NCI-H1417 (cell line): Measurements from ENCODE around the gene KRTAP4-1.
"Not testable (repeated sequence)": the region's sequence is repeated elsewhere in the genome, so short reads cannot be mapped to it uniquely, and the experiment has no call there.

Experiments
- DNase-seq, 3 experiments: peaks; one replicate each; lab custom pipeline; 2025; lab: John Stamatoyannopoulos, UW

Gene KRTAP4-1

DNA sequence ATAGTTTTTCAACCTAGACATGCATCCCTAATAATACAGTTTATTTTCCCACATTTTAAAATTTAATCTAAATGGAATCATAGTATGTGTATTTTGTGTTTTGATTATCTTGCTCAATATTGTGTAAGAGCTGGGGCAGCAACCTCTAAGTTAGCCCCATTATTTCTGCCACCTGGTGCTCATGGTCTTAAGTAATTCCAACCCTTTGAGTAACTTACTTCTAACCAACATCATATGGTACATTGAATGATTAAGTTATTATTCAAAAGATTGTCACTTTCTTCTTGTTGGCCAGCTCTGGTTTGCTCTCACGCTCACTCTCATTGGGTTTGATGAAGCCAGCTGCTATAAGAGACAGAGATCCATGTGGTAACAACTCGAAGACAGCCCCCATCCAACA lies 12.8 kb downstream of the KRTAP4-1 start:
- DNase-seq, result no peak

DNA sequence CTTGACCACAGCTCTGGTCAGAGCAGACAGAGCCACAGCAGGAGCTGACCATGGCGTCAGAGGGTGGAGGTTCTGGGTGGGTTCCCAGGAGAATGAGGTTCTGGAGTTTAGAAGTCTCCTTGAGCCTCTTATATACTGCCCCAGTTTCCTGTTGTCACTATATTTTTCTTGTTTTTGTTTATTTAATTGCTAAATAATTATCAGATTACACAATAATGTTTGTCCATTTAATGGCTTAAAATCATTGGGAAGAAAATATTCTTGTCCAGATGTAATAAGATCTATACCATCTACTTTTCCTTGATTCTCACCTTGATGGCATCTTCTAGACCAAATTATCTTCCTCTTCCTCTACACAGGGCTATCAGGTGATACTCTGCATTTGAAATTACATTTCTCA lies 16.6 kb downstream of the KRTAP4-1 start, which contains the start of gene KRTAP4-3:
Gene KRTAP4-3 (minus strand): TSS at position 101 of the 400 bp plus-strand sequence. CDS start 49 bp downstream, at position 52.
- DNase-seq, result no peak

DNA sequence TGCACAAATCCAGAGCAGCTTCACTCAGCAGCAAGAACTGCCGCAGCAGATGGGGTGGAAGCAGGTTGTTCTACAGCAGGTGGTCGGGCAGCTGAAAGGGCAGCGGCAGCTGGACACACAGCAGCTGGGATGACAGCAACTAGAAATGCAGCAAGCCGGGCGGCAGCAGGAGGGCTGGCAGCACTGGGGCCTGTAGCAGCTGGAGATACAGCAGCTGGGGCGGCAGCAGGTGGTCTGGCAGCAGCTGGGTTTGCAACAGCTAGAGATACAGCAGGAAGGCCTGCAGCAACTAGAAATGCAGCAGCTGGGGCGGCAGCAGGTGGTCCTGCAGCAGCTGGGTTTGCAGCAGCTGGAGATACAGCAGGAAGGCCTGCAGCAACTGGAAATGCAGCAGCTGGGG lies 17.1 kb downstream of the KRTAP4-1 start:
- no peak for DNase-seq

DNA sequence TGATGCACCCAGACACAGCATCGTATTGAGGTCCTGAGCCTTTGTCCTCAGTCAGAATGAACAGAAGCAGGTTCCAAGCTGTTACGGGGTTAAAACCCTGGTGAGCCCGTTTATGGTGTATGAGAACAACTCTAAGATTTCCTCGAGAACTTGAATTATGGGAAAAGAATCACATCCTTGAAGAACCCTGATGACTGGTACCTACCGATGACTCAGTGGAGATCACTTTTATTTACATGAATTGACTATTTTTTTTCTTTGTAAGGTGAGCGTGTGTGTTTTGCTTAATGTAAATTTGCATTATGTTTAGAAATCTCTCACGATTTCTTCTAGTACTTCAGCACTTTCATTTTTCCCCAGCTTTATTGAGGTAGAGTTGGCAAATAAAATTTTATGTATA lies 20.9 kb downstream of the KRTAP4-1 start:
- DNase-seq, result no peak

DNA sequence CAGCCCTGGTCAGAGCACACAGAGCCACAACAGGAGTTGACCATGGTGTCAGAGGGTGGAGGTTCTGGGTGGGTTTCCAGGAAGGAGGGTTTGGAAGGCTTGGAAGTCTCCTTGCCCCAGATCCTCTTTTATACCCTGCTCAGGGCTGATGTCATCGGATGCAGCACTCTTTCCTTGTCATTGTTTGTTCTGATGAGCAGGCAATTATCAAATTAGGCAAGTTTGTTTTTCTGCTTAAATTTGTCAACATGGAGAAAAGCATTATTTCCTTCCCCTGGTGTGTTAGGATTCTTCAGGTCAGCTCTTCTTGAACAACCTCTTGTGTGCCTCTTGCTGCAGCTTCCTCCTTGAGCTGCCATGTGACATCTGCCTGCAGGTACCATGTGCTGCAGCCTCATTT lies 24.1 kb downstream of the KRTAP4-1 start, which contains the start of gene KRTAP4-4:
Gene KRTAP4-4 (minus strand): TSS at position 101 of the 400 bp plus-strand sequence. CDS start 57 bp downstream, at position 44.
- no peak for DNase-seq

DNA sequence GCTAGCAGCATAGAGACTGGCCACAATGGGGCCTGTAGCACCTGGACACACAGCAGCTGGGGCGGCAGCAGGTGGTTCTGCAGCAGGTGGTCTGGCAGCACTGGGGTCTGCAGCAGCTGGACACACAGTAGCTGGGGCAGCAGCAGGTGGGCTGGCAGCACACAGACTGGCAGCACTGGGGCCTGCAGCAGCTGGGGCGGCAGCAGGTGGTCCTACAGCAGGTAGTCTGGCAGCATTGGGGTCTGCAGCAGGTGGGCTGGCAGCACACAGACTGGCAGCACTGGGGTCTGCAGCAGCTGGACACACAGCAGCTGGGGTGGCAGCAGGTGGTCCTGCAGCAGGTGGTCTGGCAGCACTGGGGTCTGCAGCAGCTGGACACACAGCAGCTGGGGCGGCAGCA lies 24.5 kb downstream of the KRTAP4-1 start:
- DNase-seq, result not testable (repeated sequence)

DNA sequence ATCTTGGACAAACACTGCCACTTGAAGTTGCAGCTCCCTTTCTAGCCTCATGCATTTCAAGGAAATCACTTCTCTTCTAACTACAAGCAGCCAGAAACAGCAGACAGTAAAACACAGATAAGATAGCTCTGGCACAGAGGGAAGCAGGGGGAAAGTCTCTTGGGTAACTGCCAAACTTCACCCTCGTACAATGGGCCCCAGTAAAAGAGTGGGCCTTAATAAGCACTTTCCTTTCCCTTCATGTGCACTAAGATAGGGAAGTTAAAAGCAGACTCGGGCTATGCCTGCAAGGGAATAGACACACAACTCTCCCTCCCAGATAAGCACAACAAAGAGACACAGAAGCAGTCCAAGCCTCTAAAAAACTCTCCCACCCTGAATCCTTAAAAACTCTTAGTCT lies 30.9 kb downstream of the KRTAP4-1 start:
- no peak for DNase-seq

DNA sequence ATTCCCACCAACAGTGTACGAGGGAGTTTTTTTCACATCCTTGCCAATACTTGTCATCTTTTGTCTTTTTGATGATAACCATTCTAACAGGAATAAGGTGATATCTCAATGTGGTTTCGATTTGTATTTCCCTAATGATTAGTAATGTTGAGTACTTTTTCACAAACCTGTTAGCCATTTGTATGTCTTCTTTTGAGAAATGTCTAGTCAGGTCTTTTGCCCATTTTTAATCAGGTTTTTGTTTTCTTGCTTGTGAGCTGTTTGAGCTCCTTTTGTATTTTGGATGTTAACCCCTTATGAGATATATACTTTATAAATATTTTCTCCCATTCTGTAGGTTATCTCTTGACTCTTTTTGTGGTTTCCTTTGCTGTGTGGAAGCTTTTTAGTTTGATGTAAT lies 33.2 kb downstream of the KRTAP4-1 start:
- DNase-seq, result no peak

DNA sequence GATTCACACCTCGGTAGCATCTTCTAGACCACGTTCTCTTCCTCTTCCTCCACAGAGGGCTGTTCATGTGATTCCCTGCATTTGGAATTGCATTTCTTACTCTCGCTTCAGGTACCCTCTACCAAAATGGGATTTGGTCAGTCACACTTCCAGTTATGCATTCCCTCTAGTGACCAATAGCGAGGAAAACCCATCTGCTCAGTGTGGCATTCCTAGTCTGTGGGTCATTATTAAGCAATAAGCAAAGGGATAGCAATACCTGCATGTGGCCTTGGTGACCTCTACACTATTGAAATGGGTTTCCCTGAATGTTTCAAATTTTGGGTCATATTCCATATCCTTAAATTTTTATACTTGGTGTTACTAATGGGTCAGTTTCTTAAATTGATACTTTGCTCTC lies 34.7 kb downstream of the KRTAP4-1 start:
- DNase-seq, result no peak

DNA sequence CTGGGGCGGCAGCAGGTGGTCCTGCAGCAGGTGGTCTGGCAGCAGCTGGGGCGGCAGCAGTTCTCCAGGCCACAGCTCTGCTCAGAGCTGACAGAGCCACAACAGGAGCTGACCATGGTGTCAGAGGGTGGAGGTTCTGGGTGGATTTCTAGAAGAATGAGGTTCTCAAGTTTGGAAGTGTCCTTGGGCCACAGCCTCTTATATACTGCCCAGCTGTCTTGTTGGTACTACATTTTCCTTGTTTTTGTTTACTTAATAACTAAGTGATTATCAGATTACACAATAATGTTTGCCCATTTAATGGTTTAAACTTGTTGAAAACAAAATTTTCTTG lies 35.1 kb downstream of the KRTAP4-1 start, which contains the start of gene KRTAP4-5:
Gene KRTAP4-5 (minus strand): TSS at position 174 of the 334 bp plus-strand sequence. CDS start 58 bp downstream, at position 116.
- no peak for DNase-seq

DNA sequence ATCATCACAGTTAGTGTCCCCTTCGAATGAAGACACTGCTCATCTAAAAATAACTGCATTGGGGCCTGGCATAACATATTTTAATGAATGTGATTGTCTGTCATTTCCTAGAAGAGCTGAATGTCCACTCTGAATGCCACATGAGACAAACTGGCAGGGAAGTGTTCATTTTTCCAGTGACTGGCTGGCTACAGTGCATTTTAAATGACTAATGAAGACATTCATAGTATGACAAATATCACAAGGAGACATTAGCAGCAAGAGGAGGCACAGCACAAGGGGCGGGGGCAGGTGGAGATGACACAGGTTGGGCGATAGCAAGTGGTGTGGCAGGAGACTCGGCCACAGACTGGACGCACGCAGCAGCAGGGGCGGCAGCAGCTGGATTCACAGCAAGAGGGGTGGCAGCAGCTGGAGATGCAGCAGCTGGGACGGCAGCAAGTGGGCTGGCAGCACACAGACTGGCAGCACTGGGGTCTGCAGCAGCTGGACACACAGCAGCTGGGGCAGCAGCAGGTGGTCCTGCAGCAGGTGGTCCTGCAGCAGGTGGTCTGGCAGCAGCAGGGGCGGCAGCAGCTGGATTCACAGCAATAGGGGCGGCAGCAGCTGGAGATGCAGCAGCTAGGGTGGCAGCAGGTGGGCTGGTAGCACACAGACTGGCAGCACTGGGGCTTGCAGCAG lies 35.6 kb downstream of the KRTAP4-1 start:
- not testable (repeated sequence) for DNase-seq

DNA sequence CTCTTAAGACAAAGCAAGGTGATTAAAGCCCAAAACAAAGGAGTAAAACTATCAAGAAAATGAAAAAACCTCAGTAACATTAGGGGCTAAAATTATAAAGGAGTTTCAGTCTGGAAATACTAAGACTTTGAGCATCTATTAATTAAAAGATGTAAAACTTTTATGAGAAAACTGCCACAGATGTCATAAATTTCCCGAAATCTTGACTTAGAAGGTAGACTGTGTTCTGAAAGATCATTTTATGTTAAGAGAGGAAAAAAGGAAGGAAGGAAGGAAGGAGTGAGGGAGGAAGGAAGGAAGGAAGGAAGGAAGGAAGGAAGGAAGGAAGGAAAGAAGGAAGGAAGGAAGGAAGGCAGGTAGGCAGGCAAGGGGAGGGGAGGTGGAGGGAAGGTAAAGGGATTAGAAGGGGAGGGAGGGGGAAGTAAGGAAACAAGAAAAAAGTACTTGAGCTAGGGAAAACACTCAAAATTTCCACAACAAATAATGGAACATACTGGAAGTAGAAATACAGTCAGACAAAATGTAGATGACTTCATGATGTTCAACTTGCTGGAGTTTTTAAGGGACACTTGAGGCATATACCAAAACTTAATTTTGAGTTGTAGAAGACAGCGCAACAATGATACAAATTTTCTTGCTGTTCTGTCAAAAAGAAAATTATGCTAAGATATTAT lies 37.0 kb downstream of the KRTAP4-1 start:
- DNase-seq, result no peak

DNA sequence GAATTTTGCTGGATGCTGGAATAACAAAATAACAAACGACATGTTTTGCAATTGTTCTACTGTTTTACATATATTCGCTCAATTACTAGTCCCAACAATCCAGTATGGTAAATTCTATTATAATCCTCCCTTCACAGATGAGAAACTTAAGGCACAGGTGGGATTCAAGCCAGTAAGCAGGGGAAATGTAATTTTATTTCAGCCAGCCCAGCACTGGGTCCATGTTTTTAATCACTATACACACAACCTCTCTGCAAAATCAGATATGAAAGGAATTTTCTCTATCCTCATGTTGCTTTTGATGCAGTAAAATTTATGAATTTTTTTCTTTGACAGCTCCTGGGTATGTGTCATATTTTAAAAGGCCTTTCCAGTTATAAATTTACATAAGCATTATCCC lies 39.5 kb downstream of the KRTAP4-1 start:
- no peak for DNase-seq

DNA sequence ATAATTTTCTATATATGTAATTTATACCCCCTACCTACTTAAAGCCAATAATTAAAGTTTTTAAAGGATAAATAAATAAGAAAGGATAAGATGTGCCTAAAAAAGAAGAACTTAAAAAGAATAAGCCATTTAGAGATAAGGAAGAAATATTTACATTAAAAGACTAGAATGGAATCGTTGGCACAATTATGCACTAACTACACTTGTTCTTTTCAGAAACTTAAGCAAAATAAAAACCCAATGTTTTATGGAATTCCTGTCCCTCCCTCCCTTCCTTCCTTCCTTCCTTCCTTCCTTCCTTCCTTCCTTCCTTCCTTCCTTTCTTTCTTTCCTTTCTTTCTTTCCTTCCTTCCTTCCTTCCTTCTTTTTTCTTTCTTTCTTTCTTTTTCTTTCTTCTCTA lies 39.9 kb downstream of the KRTAP4-1 start:
- no peak for DNase-seq

DNA sequence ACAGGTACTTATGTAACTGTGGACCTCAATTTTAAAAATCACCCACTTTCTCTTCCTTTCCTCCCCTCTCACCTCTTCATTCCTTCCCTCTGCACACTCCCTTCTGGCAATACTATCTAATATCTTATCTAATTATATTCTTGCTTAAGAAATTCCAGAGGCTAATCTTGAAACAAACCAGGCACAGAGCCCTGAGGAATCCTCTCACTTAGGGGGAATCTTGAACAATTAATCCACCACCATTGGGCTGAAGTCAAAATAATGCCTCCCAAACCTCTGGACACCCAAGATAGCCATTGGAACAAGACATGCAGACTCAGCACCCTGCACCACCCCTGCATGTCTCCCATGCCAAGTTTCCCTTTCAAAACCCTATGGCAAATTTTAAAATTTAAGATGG lies 43.4 kb downstream of the KRTAP4-1 start:
- no peak for DNase-seq

DNA sequence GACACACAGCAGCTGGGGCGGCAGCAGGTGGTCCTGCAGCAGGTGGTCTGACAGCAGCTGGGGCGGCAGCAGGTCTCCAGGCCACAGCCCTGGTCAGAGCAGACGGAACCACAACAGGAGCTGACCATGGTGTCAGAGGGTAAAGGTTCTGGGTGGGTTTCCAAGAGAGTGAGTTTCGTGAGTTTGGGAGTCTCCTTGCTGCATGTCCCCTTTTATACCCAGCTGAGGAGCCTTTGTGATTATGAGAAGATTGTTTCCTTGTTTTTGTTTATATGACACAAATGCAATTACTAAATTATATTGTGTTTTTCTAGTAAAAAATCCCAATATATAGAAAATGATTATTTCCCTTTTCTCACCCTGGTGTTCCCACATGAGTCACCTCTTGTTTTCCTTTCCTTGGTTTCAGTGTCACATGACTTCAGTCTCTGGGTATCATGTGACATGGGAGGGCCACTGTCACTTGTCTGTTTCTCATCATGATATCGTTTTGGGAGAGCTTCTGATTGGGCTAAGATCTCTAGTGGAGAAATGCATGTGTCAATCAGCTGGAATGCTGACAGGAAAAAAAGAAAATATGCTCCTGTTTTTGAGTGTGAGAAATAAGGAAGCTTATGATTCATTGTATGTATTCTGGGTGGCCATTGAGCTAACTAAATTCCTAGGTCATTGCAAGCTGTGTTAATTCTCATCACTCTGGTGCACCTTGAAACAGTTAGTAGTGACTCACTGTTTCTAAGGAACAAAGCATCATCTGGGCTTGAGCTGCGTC lies 44.2 kb downstream of the KRTAP4-1 start, which contains the start of gene KRTAP4-6:
Gene KRTAP4-6 (minus strand): TSS at position 185 of the 772 bp plus-strand sequence. CDS start 57 bp downstream, at position 128.
- no peak for DNase-seq

DNA sequence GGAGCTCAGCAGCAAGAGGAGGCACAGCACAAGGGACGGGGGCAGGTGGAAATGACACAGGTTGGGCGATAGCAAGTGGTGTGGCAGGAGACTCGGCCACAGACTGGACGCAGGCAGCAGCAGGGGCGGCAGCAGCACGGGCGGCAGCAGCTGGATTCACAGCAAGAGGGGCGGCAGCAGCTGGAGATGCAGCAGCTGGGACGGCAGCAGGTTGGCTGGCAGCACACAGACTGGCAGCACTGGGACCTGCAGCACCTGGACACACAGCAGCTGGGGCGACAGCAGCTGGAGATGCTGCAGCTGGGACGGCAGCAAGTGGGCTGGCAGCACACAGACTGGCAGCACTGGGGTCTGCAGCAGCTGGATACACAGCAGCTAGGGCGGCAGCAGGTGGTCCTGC lies 44.8 kb downstream of the KRTAP4-1 start:
- not testable (repeated sequence) for DNase-seq
